KOPT-K1 (cell line): ENCODE results near the gene GGT7.

Experiments used
- H3K27ac ChIP-seq: fragments of 200-600 bp; sonication (generic); 2 replicates; pipeline ENCODE4 v1.5.1; 2016; ENCODE audit warnings: antibody characterized with exemption, mild to moderate bottlenecking, low read depth, low read length; ENCODE audit not compliant: poor library complexity, severe bottlenecking
- H3K36me3 ChIP-seq: fragments of 200-600 bp; sonication (generic); 2 replicates; pipeline ENCODE4 v1.5.1; 2017; ENCODE audit warnings: antibody characterized with exemption, mild to moderate bottlenecking, low read length, moderate library complexity; ENCODE audit not compliant: insufficient read depth
- H3K9me3 ChIP-seq: fragments of 200-600 bp; sonication (generic); 2 replicates; pipeline ENCODE4 v1.5.1; 2017; ENCODE audit warnings: antibody characterized with exemption, low read length, mild to moderate bottlenecking; ENCODE audit not compliant: insufficient read depth, poor library complexity, severe bottlenecking

Gene GGT7

DNA sequence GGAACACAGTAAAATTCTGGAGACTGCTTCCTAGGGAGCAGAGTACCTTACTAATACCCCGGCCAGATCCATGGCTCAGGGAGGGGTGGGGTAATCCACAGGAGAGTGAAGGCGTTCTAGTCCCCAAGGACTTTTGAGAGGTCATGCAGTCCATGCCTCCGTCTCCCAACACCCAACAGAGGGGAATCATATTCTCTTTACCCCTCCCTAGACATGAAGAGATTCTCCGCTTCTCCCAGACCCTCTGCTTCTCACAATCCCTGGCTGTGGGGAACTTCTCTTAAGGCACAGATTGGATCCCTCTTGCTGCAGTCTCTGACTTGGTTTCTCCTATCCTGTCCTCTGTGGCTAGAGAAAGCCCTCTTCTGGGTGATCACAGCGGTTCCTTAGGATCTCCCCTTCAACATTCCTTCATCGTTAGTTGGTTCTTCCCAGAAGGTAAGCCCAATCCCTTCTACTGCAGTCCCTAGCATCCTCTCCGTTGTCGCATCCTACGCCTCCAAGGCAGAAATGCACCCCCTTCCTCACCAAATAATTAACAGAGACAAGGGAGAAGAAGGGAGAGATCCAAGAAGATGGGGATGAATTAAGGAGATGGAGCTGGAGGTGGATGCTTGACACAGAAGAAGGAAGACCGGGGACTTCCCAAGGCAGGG, 562 bp downstream of the GGT7 start:
- peak overlapping the region; percentile 43 for H3K27ac ChIP-seq
- no peaks in the 10 kb centered on the region for H3K9me3 ChIP-seq
- H3K36me3 ChIP-seq: no peaks in the 10 kb centered on the region

DNA sequence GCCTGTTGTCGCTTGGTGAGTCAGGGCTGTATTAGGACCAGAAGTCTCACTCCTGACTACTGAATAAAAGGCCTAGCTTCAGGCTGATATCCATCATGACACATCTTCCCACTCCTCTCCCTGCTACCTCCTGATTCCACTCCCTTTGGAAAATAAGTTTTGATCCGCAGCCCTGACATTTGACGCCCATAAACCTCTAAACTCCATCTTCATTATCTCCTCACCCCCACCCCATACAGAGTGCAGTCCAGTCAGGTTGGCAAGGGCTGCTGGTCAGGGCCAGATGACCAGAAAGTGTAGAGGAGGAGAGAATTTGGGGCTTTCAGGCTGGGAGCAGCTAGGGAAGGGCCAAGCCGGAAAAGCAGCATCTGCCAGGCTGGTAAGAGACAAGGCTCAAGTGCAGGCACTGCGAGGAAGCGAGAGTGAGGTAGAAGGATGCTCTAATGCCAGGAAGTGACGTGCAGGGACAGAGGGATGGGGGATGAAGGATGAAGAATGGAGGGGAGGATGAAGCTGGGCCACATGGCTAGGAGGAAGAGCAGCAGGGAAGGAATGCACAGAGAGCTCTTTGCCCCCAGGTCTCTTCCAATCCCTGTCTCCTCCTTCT, 1.2 kb downstream of the GGT7 start:
- Histone ChIP-seq H3K27ac (no peak overlapping the region), H3K36me3 (no peaks in the 10 kb centered on the region), H3K9me3 (no peaks in the 10 kb centered on the region)

DNA sequence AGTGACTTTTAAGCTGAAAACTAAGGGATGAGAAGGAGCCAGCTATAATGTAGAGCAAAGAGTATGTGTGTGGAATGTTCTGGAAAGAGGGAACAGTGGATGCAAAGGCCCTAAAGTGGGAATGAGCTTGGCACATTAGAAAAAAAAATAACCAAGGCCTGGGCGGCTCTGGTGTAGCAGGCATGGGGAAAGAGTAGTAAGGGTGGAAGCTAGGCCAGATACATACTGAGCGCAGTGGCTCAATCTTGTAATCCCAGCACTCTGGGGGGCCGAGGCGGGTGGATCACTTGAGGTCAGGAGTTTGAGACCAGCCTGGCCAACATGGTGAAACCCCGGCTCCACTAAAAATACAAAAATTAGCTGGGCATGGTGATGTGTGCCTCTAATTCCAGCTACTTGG, 8.4 kb downstream of the GGT7 start:
- H3K27ac ChIP-seq: no peak overlapping the region
- no peaks in the 10 kb centered on the region for H3K9me3 ChIP-seq
- H3K36me3 ChIP-seq: 0 out of 2 replicates have a peak, but pooled peaks cover 4% of the 10 kb centered on the region

DNA sequence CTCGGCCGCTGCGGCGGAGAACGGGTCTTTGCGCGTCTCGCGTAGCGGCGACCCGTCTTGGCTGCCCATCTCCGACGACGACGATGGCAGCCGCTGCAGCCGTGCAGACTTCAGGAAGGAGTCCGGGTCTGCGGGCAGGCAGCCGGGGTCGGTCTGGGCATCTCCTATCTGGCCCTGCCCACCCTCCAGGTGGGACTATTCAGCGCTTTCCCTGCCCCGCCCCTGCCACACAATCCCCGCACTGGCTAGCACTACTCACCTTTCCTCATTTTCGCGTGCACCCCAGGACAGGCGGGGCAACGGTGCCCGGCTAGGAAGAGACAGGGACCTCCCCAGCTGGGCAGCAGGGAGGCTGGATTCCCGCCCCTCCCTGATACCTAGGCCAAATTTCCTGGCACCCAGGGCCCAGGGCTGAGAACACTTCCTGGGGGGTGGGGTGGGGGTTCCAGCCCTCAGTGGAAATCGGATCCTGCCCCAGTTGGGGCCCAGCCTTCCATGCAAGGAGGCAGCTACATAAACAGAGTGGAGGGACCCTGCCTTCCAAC, 9.2 kb downstream of the GGT7 start:
- H3K36me3 ChIP-seq: 0 out of 2 replicates have a peak, but pooled peaks cover 4% of the 10 kb centered on the region

DNA sequence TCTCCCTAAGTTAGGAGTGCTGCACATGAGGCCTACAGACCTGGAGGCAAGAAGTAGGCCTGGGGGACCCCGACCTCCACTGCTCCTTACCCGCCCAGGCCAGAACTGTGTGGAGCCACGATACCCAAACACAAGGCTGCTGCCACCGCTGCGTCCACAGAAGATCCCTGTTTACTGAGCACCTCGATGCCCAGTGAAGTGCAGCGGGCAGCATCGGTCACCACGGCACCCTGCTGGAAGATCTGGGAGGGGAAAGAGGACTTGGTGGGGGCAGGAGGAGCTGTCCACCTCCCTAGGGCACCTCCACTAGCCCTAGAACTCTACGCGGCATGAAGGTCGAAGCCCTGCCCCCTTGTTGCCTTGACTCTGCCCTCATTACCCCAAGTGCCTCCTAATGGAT, 9.9 kb downstream of the GGT7 start:
- H3K27ac ChIP-seq: no peak overlapping the region
- H3K36me3 ChIP-seq: 0 out of 2 replicates have a peak, but pooled peaks cover 4% of the 10 kb centered on the region
- H3K9me3 ChIP-seq: no peaks in the 10 kb centered on the region

More for the DNA sequence above, 9.2 kb downstream of the GGT7 start:
- H3K9me3 ChIP-seq: no peaks in the 10 kb centered on the region
- H3K27ac ChIP-seq: no peak overlapping the region

DNA sequence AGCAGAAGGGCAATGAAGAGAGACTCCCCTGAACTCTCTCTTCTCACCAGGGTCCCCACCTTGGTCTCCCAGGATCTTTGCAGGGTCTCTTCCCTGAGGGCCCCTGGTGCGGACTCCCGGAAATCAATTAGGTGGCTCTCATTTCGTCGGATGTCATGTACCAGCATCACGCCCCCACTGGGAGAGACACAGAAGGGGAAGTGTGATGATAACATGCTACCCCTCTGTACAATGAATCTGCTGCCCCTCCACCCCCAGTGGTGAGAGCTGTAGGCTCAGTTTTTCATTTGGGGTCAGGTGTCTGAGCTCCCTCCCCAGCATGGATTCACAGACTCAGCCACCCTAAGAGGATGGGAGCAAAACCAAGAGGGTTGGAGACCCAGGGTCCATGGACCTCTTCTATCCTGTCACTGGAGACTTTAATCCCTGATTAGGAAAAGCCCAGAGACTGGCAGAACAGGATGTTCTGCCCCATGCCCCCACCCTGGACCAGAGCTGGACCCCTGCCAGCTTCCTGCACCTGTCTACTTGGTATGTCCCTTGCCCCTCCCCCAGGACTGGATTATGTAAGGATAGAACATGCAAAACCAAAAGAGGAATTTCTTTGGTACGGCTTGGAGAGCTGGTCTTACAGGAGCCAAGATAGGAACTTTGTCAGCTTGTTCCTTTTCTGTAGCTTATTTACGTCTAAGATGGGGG, 11.1 kb downstream of the GGT7 start:
- Histone ChIP-seq H3K36me3 (0 out of 2 replicates have a peak, but pooled peaks cover 4% of the 10 kb centered on the region), H3K27ac (no peak overlapping the region), H3K9me3 (no peaks in the 10 kb centered on the region)

DNA sequence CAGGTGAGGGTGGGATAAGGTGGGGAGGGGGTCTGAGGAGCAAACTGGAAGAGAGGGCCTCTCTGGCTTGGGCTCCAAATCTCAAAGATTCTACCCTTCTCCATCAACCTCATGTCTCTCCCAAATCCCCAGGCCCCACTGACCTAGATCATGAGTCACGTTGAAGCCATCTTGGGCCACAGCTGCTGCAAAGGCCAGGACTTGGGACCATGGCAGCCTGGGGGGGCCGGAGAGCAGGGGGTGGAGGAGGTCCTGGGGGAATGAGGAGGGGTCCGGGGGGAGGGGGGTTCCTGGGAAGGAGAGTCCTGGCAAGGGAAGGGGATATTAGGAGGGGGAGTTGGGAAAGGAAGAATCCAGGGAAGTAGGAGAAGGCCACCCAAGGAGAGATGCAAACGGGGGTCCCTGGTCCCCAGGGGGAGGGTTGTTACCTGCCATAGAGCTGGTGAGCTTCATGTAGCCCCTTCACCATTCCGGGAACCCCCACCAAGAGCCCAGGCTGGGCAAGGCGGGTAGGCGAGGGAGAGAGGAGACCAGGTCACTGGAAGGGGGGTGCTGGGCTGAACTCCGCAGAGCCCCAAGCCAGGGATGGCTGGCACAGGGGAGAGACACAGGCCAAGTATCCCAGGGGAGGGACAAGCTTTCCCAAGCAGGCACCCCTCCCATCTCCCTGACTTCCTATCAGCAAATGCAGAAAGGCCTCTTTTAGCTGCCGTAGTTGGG, 12.7 kb downstream of the GGT7 start:
- 0 out of 2 replicates have a peak, but pooled peaks cover 9% of the 10 kb centered on the region for H3K36me3 ChIP-seq
- H3K27ac ChIP-seq: no peak overlapping the region
- H3K9me3 ChIP-seq: no peaks in the 10 kb centered on the region

DNA sequence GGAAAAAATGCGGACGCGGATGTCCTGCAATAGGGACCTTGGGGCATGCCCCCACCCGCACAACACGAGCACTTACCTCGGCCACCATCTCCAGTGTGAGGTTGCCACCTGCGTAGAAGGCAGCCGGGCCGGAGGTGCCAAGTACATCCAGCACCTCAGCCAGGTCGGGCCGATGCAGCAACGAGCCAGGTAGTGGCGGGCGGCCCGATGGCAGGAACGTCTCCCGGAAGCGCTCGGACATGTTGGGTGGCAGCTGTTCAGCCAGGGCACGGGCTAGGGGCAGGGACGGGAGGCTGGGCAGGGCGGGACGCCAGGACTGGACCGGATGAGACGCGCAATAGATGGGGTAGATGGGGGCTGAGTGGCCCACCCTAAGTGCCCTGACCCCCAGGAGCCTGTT, 13.3 kb downstream of the GGT7 start:
- H3K36me3 ChIP-seq: 0 out of 2 replicates have a peak, but pooled peaks cover 9% of the 10 kb centered on the region
- H3K27ac ChIP-seq: no peak overlapping the region
- no peaks in the 10 kb centered on the region for H3K9me3 ChIP-seq

DNA sequence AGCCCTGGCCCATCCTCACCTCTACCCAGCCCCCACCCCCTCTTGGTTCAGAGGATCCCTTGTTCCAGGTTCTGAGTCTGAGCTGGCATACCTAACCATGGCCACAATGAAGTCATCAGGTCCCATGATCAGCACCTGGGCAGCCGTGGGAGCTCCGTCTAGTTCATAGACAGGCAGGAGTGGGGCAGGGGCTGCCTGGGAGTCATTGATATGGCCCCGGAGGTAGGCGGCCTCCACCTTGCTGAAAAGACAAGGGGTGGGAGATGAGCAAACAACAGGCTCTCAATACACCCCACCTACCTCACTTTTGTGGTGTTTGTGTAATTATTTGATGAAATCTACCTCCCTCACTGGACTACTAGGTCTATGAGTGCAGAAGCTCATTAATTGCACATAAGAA, 20.4 kb downstream of the GGT7 start:
- no peak overlapping the region for H3K27ac ChIP-seq
- H3K9me3 ChIP-seq: no peaks in the 10 kb centered on the region

DNA sequence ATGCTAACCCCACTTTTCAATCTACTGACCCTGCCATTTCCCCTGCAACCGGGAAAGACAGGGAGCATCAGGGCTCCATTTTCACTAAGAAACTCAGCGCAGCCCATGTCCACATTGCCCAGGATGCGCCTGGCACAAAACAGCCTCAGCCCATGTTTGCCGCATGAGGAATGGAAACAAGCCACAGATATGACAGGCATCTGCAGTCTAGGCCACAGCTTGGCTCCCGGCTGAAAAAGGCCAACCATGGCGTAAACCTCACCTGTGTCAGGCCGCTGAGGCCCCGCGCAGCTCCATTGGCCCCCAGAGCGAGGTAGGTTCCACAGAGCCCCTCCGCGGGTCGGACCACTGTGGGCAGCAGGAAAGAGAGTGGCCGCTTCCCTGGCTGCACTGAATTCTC, 21.7 kb downstream of the GGT7 start:
- H3K36me3 ChIP-seq: peaks cover 33% of the 10 kb centered on the region

More for the DNA sequence above, 20.4 kb downstream of the GGT7 start:
- peaks cover 38% of the 10 kb centered on the region for H3K36me3 ChIP-seq

DNA sequence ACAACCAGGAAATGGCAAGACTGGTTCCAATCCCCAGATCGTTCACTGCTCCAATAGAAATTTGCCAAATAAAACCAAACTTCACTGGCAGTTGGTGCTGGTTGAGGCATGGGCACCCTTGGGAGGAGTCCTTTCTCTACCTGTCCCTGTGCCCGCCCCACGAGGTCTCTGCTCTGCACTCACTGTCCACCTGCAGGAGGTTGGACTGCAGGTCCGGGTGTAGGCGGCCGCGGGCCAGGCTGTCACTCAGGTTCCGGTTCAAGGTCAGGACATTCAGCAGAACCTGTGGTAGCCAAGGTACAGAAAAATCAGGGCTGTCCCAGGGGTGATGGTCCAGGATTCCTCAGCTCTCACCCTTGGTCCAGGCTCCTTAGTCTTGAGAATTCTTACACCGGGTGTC, 22.9 kb downstream of the GGT7 start:
- Histone ChIP-seq H3K9me3 (no peaks in the 10 kb centered on the region), H3K27ac (no peak overlapping the region), H3K36me3 (peaks cover 33% of the 10 kb centered on the region)

More for the DNA sequence above, 21.7 kb downstream of the GGT7 start:
- no peak overlapping the region for H3K27ac ChIP-seq
- H3K9me3 ChIP-seq: no peaks in the 10 kb centered on the region

DNA sequence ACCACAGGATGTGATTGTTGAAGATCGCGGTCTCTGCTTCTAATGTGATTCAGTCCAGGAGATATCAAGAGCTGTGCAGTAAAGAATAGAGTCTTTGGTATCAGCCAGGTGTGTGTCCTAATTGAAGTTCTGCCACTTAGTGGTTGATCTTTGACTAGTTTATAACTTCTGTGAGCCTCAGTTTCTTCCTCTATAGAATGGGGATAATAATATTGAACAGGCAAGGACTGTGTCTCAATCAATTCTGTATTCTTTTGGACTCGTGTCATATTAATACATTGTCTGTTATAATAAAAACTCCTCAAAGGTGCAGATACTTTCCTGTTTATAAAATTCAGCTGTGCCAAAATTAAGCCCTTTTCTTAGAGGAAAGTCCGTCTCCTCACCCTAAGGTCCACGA, 24.1 kb downstream of the GGT7 start:
- Histone ChIP-seq H3K27ac (no peak overlapping the region), H3K9me3 (no peaks in the 10 kb centered on the region), H3K36me3 (peaks cover 33% of the 10 kb centered on the region)

DNA sequence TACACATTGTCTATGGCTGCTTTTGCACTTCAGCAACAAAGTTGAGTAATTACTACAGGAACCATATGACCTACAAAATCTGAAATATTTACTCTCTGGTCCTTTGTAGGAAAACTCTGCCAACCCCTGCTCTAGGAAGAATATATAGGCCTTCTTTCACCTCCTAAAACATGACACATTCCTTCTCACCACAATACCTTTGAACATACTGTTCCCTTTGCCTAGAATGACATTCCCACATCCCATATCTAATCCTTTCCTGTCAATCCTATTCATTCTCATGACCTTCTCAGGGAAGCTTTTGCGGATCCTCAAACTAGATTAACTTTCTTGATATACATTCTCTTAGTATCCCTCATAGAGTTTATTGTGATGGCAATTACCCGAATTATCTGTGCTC, 29.2 kb downstream of the GGT7 start:
- no peak overlapping the region for H3K27ac ChIP-seq
- H3K9me3 ChIP-seq: no peaks in the 10 kb centered on the region
- 0 out of 2 replicates have a peak, but pooled peaks cover 4% of the 10 kb centered on the region for H3K36me3 ChIP-seq

DNA sequence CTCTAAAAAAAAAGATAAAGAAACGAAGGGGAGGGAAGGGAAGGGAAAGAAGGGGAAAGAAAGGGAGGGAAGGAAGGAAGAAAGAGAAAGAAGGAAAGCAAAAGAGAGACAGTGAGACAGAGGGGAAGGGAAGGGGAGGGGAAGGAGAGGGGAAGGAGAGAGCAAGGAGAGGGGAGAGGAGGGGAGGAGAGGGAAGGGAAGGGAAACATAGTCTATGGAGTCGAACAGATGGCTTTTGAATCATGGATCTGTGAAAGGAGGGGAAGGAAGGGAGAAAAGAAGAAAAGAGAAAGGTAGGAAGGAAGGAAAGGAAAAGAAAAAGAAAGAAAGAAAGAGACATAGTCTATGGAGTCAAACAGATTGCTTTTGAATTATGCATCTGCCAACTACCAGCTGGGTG, 30.5 kb downstream of the GGT7 start:
- H3K9me3 ChIP-seq: no peaks in the 10 kb centered on the region
- H3K36me3 ChIP-seq: no peaks in the 10 kb centered on the region

DNA sequence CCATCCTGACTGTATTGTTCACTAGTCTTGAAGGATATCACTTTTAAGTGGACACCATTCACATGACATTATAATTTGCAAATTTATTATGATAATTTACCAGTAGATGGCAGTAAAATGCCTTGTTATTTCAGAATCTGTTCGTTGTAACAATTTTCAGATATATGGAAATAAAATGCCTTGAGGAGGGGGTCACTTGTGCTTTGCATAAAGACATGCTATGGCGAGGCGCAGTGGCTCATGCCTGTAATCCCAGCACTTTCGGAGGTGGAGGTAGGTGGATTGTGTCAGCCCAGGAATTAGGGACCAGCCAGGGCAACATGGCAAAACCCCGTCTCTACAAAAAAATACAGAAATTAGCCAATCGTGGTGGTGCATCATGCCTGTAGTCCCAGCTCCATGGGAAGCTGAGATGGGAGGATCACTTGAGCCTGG, 38.2 kb downstream of the GGT7 start:
- no peak overlapping the region for H3K27ac ChIP-seq
- H3K9me3 ChIP-seq: no peaks in the 10 kb centered on the region
- no peaks in the 10 kb centered on the region for H3K36me3 ChIP-seq

More for the DNA sequence above, 30.5 kb downstream of the GGT7 start:
- H3K27ac ChIP-seq: no peak overlapping the region
